GM13977 (cell line): ENCODE data around the gene ZNF655.
"Not testable (repeated sequence)": the region's sequence is repeated elsewhere in the genome, so short reads cannot be mapped to it uniquely, and the experiment has no call there.

ENCODE experiments used
- DNase-seq: peaks from one replicate; pipeline ENCODE4 v3.0.0; 2012; ENCODE audit warnings: low spot score
- in situ Hi-C: fragments of 300-500 bp; cut with MboI; formaldehyde crosslinking; loops from one replicate; pipeline ENCODE4 v1.12.0; 2022; ENCODE audit warnings: low sequenced_read_pairs, low pct_unique_long_range_greater_than_20kb, mixed read lengths, inconsistent platforms; ENCODE audit not compliant: unreplicated experiment
- TF ChIP-seq, protein P1 (sequence below): IDR thresholded peaks from 2 replicates; pipeline ENCODE4 v1.5.1; 2012; ENCODE audit warnings: mild to moderate bottlenecking, control low read depth; ENCODE audit not compliant: insufficient read depth; ENCODE audit errors: extremely low read depth, missing control alignments

ZNF655 gene

GRCh38 chr7:99539213-99539811, 19.1 kb upstream of the ZNF655 start:
- in situ Hi-C loops: no loop called here
- TF ChIP-seq, protein P1, sequence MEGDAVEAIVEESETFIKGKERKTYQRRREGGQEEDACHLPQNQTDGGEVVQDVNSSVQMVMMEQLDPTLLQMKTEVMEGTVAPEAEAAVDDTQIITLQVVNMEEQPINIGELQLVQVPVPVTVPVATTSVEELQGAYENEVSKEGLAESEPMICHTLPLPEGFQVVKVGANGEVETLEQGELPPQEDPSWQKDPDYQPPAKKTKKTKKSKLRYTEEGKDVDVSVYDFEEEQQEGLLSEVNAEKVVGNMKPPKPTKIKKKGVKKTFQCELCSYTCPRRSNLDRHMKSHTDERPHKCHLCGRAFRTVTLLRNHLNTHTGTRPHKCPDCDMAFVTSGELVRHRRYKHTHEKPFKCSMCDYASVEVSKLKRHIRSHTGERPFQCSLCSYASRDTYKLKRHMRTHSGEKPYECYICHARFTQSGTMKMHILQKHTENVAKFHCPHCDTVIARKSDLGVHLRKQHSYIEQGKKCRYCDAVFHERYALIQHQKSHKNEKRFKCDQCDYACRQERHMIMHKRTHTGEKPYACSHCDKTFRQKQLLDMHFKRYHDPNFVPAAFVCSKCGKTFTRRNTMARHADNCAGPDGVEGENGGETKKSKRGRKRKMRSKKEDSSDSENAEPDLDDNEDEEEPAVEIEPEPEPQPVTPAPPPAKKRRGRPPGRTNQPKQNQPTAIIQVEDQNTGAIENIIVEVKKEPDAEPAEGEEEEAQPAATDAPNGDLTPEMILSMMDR: no peak
- DNase-seq: no peak

GRCh38 chr7:99540542-99540941, 17.9 kb upstream of the ZNF655 start:
- no peak for DNase-seq
- TF ChIP-seq, protein P1: no peak
- in situ Hi-C loops: no loop called here

GRCh38 chr7:99541212-99541611, 17.2 kb upstream of the ZNF655 start:
- in situ Hi-C loops: no loop called here
- TF ChIP-seq, protein P1: no peak
- DNase-seq: no peak

GRCh38 chr7:99543081-99543671, 15.3 kb upstream of the ZNF655 start:
- DNase-seq: no peak
- TF ChIP-seq, protein P1: no peak
- in situ Hi-C loops: no loop called here

GRCh38 chr7:99543916-99544315, 14.5 kb upstream of the ZNF655 start:
- no peak for DNase-seq
- in situ Hi-C loops: no loop called here
- TF ChIP-seq, protein P1: no peak

DNA sequence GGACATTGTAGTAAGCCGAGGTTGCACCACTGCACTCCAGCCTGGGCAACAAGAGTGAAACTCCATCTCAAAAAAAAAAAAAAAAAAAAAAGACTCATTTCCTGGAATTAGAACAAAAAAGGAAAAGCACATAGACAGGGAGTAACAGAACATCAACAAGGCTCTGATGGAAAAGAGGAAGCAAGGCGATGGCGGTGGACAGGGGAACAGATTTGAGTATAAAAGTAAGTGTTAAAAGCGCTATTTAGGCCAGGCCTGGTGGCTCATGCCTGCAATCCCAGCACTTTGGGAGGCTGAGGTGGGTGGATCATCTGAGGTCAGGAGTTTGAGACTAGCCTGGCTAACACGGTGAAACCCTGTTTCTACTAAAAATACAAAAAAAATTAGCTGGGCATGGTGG, 13.1 kb upstream of the ZNF655 start:
- DNase-seq, in situ Hi-C loops: not testable (repeated sequence)

- DNase-seq, in situ Hi-C loops: not testable (repeated sequence)
Observed at GRCh38 chr7:99549545-99549944, 8.9 kb upstream of the ZNF655 start.

GRCh38 chr7:99551334-99551733, 7.1 kb upstream of the ZNF655 start:
- TF ChIP-seq, protein P1: no peak
- in situ Hi-C loops: no loop called here
- no peak for DNase-seq
